Measurements from ENCODE around the gene NEUROG1.

- no peak for TF ChIP-seq POLR2A (IDR thresholded peaks at IDR 0.05; ENCODE audit: low read depth, low read length)
- no peak for TF ChIP-seq POU2F2 (IDR thresholded peaks at IDR 0.05; ENCODE audit: low read depth, low read length)
- TF ChIP-seq POLR2AphosphoS5 (IDR thresholded peaks at IDR 0.05; ENCODE audit: low read depth, low read length) = no peak
- TF ChIP-seq TAF1 (IDR thresholded peaks at IDR 0.05; ENCODE audit: low read depth, low read length) = no peak
- no peak for TF ChIP-seq PAX5 (IDR thresholded peaks at IDR 0.05; ENCODE audit: insufficient read depth, low read length, severe bottlenecking)
- TF ChIP-seq SPI1 (IDR thresholded peaks at IDR 0.05; ENCODE audit: low read depth, low read length) = no peak
These were observed 45.3 kb downstream of the NEUROG1 start for GRCh38 chr5:135490245-135491037.
